Spleen (tissue), 11 donors: ENCODE results near the gene TEX14. TPM values are rescaled to one million over a fixed set of nuclear protein-coding genes. Genes with fewer than 3 reads are reported as not detected.

Experiments
- DNase-seq: peaks from one replicate; pipeline ENCODE4 v3.0.0-alpha.2; 2020
- H3K27ac ChIP-seq, 8 donors: fragments of 200-600 bp; sonication (generic) in 7 of 8; 1 replicate in 4 of 8; 2 replicates in 4 of 8; pipeline versions ENCODE4 v1.5.0 to v1.8.0; 2016 to 2021; ENCODE audit warnings: inconsistent platforms in 4 of 8, mild to moderate bottlenecking in 4 of 8, moderate library complexity in 1 of 8
- H3K27me3 ChIP-seq, 7 donors: fragments of 200-600 bp; sonication (generic) in 6 of 7; replicated peaks in 1 of 7; 1 replicate in 4 of 7; 2 replicates in 3 of 7; pipeline versions ENCODE4 v1.5.0 to v1.8.0; 2016 to 2021; ENCODE audit warnings: inconsistent platforms in 3 of 7, mild to moderate bottlenecking in 1 of 7
- H3K36me3 ChIP-seq, 6 donors: fragments of 200-600 bp; sonication (generic) in 5 of 6; 1 replicate in 4 of 6; 2 replicates in 2 of 6; pipeline versions ENCODE4 v1.5.0 to v1.8.0; 2016 to 2021; ENCODE audit warnings: inconsistent platforms in 2 of 6
- H3K4me1 ChIP-seq, 6 donors: fragments of 200-600 bp; sonication (generic) in 5 of 6; 1 replicate in 3 of 6; 2 replicates in 3 of 6; pipeline versions ENCODE4 v1.5.0 to v1.8.0; 2016 to 2021; ENCODE audit warnings: inconsistent platforms in 3 of 6
- H3K4me3 ChIP-seq, 8 donors: fragments of 200-600 bp; sonication (generic) in 7 of 8; 1 replicate in 4 of 8; 2 replicates in 4 of 8; pipeline versions ENCODE4 v1.5.0 to v1.8.0; 2016 to 2021; ENCODE audit warnings: inconsistent platforms in 4 of 8, mild to moderate bottlenecking in 4 of 8, moderate library complexity in 2 of 8
- H3K9me3 ChIP-seq, 8 donors: fragments of 200-600 bp; sonication (generic) in 7 of 8; 1 replicate in 4 of 8; 2 replicates in 4 of 8; pipeline versions ENCODE4 v1.5.0 to v1.8.0; 2016 to 2021; ENCODE audit warnings: inconsistent platforms in 4 of 8
- CTCF ChIP-seq, 11 experiments: fragments of 200-600 bp in 7 of 11; fragments of 450-650 bp in 4 of 11; sonication (generic) in 4 of 11; IDR thresholded peaks in 8 of 11; conservative IDR thresholded peaks in 3 of 11; 1 replicate in 7 of 11; 2 replicates in 4 of 11; pipeline versions ENCODE4 v1.4.0 to v1.8.0; 2016 to 2021; ENCODE audit warnings: antibody characterized with exemption in 11 of 11, inconsistent platforms in 4 of 11, mild to moderate bottlenecking in 1 of 11
- POLR2A ChIP-seq, 3 donors: fragments of 450-650 bp; IDR thresholded peaks; one replicate each; pipeline ENCODE4 v1.5.1; 2017; ENCODE audit warnings: antibody characterized with exemption in 3 of 3, mild to moderate bottlenecking in 1 of 3
- POLR2AphosphoS5 ChIP-seq, 3 donors: sonication (generic); formaldehyde crosslinking; IDR thresholded peaks; one replicate each; pipeline ENCODE4 v1.5.1; 2017; ENCODE audit warnings: antibody characterized with exemption in 3 of 3
- WGBS, 5 donors: extraction: QIAGEN DNeasy Blood & Tissue Kit in 3 of 5; methylation state at CpG; one replicate each; pipeline versions ENCODE4 v1.1.5 to v1.1.7; 2013 to 2018; 5-methylcytosine and 5-hydroxymethylcytosine counted together
- intact Hi-C: fragments of 100-400 bp; cut with DNase I; formaldehyde crosslinking; loops from one replicate; pipeline ENCODE4 v1.15.0; 2023; ENCODE audit warnings: low total_unique reads
- polyA plus RNA-seq, 3 donors: library from polyadenylated mRNA; stranded (reverse); fragments of 200-250 nt; gene quantifications; one replicate each; pipeline ENCODE4 v1.2.1, GENCODE V29; 2013
- total RNA-seq, 7 donors: library from RNA; depleted of rRNA in 3 of 7; stranded (reverse); fragments of >200 nt in 3 of 7; fragmentation: NEBNext Ultra II Directional in 4 of 7; extraction: Animal tissue kit (Norgen Biotek cat#: 25700) in 4 of 7; gene quantifications; one replicate each; pipeline versions ENCODE4 v1.1.0 to v1.2.1, GENCODE V29; 2016 to 2021
- donor health status: healthy with polysubstance abuse.
- donor health status: DM: no; HTN: no; CAD: no; lungs with moderate emphysema.
- donor health status: DM: no; HTN: no; CAD: no.
- donor health status: Bipolar disorder and iron deficiency.
- donor health status: healthy.
- donor health status: DM: no; HTN: no; CAD: no.
- donor health status: DM: yes; HTN: yes; CAD: no.

Gene TEX14
- total and polyA plus RNA-seq, 10 donors: 0.17 to 0.70 (median 0.39) TPM; not detected in 1

GRCh38 chr17:58624751-58625150 lies 67.1 kb downstream of the TEX14 start:
- intact Hi-C loops: no loop called here
- 77 to 92% (median 81%) methylated on average over 1 of the region's 1 CpG for WGBS, 5 donors
- TF ChIP-seq POLR2AphosphoS5 (IDR thresholded peaks at IDR 0.05) (no peak), CTCF (IDR thresholded peaks at IDR 0.05 in 8 of 11, conservative IDR thresholded peaks at IDR 0.05 in 3 of 11) (no peak), POLR2A (IDR thresholded peaks at IDR 0.05) (no peak)

GRCh38 chr17:58621174-58621573 lies 70.7 kb downstream of the TEX14 start:
- WGBS, 5 donors: 20 to 61% (median 43%) methylated on average over 3 of the region's 3 CpGs
- intact Hi-C loops: no loop called here
- TF ChIP-seq POLR2A (IDR thresholded peaks at IDR 0.05): no peak

More at GRCh38 chr17:58624751-58625150, 67.1 kb downstream of the TEX14 start:
- Histone ChIP-seq H3K27ac (no peak overlapping the region), H3K36me3 (no peaks in the 10 kb centered on the region), H3K9me3 (no peaks in the 10 kb centered on the region), H3K27me3 (no peaks in the 10 kb centered on the region), H3K4me3 (no peak overlapping the region), H3K4me1 (peaks cover 0 to 21% (median 6%) of the 10 kb centered on the region in 6 donors)
- DNase-seq: no peak

GRCh38 chr17:58618336-58618735 lies 73.5 kb downstream of the TEX14 start:
- WGBS, 5 donors: 78 to 94% (median 83%) methylated on average over 2 of the region's 2 CpGs
- Histone ChIP-seq H3K27me3 (no peaks in the 10 kb centered on the region), H3K9me3 (no peaks in the 10 kb centered on the region), H3K27ac (no peak overlapping the region), H3K4me1 (peaks cover 0 to 12% (median 0%) of the 10 kb centered on the region in 6 donors), H3K4me3 (no peak overlapping the region), H3K36me3 (no peaks in the 10 kb centered on the region)
- TF ChIP-seq CTCF (IDR thresholded peaks at IDR 0.05 in 8 of 11, conservative IDR thresholded peaks at IDR 0.05 in 3 of 11) (no peak), POLR2A (IDR thresholded peaks at IDR 0.05) (no peak), POLR2AphosphoS5 (IDR thresholded peaks at IDR 0.05) (no peak)
- intact Hi-C loops: no loop called here
- DNase-seq: no peak

More at GRCh38 chr17:58621174-58621573, 70.7 kb downstream of the TEX14 start:
- Histone ChIP-seq H3K9me3 (no peaks in the 10 kb centered on the region), H3K4me1 (peaks cover 0 to 9% (median 0%) of the 10 kb centered on the region in 6 donors), H3K27ac (no peak overlapping the region), H3K4me3 (no peak overlapping the region), H3K36me3 (no peaks in the 10 kb centered on the region), H3K27me3 (no peaks in the 10 kb centered on the region)
- DNase-seq: no peak

GRCh38 chr17:58617563-58617962 lies 74.3 kb downstream of the TEX14 start:
- WGBS, 5 donors: 59 to 80% (median 69%) methylated on average over 3 of the region's 3 CpGs
- intact Hi-C loops: no loop called here
- DNase-seq: no peak

More at GRCh38 chr17:58617563-58617962, 74.3 kb downstream of the TEX14 start:
- no peaks in the 10 kb centered on the region for H3K9me3 ChIP-seq
- H3K4me3 ChIP-seq: no peak overlapping the region
- H3K4me1 ChIP-seq: peaks cover 0 to 12% (median 0%) of the 10 kb centered on the region in 6 donors
- no peaks in the 10 kb centered on the region for H3K27me3 ChIP-seq
- no peak for TF ChIP-seq CTCF (IDR thresholded peaks at IDR 0.05 in 8 of 11, conservative IDR thresholded peaks at IDR 0.05 in 3 of 11)
- no peak for TF ChIP-seq POLR2AphosphoS5 (IDR thresholded peaks at IDR 0.05)
- TF ChIP-seq POLR2A (IDR thresholded peaks at IDR 0.05): no peak
- no peaks in the 10 kb centered on the region for H3K36me3 ChIP-seq
- H3K27ac ChIP-seq: no peak overlapping the region
